ENCODE data around the gene ST6GALNAC6.
"Not testable (repeated sequence)": the region's sequence is repeated elsewhere in the genome, so short reads cannot be mapped to it uniquely, and the experiment has no call there.

The ST6GALNAC6 gene

DNA sequence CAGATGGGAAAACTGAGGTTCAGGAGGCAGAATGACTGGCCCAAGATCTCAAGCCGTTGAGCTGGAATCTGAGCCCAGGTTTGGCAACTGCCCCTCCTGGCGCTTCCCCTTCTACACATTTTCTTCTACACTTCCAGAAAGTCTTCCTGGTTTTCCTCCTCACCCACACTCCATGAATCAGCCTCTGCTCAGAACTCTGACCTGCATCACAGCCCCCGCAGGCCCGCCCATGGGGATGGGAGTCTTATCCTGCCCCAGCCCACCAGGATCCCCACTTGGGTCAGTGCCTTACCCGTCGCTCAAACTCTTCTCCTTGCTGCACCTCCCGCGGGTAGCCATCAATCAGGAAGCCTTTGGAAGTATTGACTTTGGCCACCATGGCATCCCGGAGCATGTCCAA, 27.9 kb downstream of the ST6GALNAC6 start:
- no peak for DNase-seq

GRCh38 chr9:127870887-127871286, 28.5 kb downstream of the ST6GALNAC6 start:
- DNase-seq = no peak

DNA sequence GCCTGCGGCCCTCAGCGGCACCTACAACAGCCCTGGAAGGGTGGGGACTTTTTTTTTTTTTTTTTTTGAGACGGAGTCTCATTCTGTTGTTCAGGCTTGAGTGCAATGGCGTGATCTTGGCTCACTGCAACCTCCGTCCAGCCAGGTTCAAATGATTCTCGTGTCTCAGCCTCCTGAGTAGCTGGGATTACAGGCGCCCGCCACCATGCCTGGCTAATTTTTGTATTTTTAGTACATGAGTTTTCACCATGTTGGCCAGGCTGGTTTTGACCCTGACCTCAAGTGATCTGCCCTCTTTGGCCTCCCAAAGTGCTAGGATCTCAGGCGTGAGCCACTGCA, 29.3 kb downstream of the ST6GALNAC6 start:
- DNase-seq = not testable (repeated sequence)

DNA sequence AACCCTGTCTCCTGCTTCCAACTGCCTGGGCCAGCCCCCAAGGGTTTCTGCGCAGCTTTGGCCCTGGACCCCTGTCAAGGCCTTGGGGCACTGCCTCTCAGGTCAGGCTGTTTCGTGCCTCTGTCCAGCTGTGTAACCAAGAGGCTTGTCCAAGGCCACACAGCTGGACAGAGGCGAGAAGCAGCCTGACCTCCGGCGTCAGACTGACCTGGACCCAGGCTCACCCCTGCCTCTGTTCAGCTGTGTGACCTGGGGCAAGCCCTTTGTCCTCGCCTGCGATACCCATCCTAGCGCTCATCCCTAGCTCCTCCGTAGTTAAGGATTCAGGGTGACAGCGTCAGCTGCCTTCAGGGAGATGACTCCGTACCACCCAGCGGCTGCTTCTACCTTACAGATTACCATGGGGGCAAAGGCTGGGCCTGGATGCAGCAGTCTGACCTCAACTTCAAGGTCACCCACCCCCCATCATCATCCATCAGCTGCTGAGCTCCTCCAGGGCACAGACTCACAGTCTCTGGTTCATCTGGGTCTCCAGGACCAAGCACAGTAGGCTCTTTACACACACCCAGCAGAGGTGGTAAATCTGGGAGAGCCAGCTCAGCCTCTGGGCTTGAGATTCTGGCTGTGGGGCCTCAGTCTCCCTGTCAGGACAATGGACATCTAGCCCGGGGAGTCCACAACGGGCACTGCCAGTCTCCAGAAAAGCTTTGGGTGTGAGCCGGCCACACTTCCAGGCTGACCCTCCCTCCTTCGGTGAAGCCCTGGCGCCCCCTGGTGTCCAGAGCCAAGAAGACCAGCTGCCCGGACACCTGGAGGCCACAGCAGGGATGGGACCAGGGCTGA, 29.9 kb downstream of the ST6GALNAC6 start:
- DNase-seq = peak; percentile 79

DNA sequence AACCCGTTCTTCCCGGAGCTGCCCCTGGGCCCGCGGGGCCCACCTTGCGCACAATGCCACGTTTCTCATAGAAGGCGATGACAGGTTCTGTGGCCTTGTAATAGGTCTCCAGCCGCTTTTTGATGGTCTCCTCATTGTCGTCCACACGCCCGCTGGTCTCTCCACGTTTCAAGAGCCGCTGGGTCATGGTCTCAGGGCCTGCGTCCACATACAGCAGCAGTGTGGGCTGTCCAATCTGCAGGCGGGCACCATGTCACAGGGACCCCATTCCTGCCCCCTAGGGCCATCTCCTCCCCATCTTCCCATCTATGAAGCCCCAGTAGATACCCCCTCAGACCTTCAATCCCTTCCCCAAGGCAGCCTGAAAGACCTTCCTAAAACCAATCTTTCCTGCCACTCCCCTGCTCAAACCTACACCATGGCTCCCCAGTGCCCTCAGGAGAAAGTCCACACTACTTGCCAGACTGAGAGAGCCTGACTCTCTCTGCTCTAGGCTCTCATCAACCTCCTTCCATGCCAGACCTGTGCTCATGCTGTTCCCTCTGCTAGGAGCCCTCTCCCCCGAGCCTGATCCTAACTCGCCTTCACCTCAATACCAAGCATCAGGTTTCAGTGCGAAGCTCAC, 31.0 kb downstream of the ST6GALNAC6 start:
- DNase-seq = no peak

- no peak for DNase-seq
Observed at GRCh38 chr9:127867356-127868277, 31.8 kb downstream of the ST6GALNAC6 start.

DNA sequence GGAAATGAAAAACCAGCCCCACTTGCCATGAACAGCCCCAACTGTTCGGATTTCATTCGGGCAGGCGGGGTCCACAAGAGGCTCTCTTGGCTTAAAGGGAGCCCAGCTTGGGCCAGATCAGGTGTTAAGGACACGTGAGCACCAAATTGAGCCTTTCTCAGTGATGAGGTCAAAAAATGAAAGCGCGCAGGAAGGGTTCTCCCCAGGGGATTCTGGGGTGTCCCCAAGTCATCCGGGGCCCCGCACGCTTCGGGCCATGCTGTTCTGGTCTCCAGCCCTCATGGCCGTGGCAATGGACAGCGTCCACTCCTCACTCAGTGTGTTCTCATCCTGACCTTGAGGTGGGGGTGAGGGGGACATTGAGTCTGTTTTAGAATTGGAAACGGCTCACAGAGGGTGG, 32.9 kb downstream of the ST6GALNAC6 start:
- no peak for DNase-seq

DNA sequence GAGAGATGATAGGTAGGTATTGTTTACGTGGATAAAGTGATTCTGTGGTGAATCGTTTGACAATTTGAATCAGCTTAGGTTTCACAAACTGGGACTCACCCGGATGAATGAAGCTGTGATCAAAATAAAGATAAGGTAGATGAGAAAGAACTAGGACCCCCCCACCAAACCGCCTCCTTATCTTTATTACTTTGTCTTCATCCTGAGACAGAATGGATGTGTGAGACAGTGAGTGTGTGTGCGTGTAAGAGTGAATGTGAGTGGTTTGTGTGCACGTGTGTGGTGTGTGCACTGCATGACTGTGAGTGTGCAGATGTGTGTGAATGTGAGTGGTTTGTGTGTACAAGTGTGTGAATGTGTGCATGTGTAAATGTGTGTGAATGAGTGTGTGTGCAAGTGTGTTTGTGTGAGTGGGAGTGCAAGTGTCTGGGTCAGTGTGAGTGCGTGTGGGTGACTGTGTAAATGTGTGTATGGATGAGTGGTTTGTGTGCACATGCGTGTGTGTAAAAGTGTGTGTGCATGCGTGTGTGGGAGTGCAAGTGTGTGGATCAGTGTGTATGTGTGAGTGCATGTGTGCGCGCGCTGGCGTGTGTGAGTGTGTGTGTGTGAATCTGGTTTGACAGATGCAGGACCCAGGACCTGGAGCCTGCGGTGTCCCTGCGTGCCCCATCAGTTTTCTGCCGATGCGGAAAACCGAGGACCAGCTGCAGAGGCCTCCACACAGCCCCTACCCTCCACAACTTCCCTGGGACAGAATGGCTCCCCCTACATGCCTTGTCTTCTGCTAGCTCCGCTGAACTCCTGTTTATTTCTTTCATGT, 33.5 kb downstream of the ST6GALNAC6 start:
- DNase-seq = no peak

- DNase-seq = no peak
Observed at GRCh38 chr9:127863191-127863621, 36.2 kb downstream of the ST6GALNAC6 start.

GRCh38 chr9:127862075-127863011, 37.1 kb downstream of the ST6GALNAC6 start:
- no peak for DNase-seq

- no peak for DNase-seq
Observed at GRCh38 chr9:127860779-127861178, 38.6 kb downstream of the ST6GALNAC6 start.

DNA sequence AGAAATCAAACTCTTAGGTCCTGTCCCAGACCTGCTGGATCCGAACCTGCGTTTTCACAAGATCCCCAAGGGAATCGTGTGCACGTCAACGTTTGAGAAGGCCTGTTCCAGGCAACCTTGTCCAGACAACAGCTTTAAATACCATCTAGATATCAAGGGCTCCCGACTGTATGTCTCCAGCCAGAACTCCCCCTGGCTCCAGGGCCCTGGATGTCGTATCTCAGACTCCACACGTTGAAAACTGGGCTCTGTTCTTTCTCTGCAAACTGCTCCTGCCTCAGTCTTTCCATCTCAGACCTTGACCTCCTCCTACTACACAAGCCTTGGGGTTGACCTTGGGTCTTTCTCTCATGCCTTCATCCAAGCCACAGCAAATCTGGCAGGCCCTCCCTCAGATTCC, 39.1 kb downstream of the ST6GALNAC6 start:
- no peak for DNase-seq

GRCh38 chr9:127858041-127858512, 41.3 kb downstream of the ST6GALNAC6 start:
- peak; percentile 71 for DNase-seq

GRCh38 chr9:127857278-127857677, 42.1 kb downstream of the ST6GALNAC6 start:
- no peak for DNase-seq

- DNase-seq = no peak
Observed at GRCh38 chr9:127856729-127857116, 42.7 kb downstream of the ST6GALNAC6 start.

DNA sequence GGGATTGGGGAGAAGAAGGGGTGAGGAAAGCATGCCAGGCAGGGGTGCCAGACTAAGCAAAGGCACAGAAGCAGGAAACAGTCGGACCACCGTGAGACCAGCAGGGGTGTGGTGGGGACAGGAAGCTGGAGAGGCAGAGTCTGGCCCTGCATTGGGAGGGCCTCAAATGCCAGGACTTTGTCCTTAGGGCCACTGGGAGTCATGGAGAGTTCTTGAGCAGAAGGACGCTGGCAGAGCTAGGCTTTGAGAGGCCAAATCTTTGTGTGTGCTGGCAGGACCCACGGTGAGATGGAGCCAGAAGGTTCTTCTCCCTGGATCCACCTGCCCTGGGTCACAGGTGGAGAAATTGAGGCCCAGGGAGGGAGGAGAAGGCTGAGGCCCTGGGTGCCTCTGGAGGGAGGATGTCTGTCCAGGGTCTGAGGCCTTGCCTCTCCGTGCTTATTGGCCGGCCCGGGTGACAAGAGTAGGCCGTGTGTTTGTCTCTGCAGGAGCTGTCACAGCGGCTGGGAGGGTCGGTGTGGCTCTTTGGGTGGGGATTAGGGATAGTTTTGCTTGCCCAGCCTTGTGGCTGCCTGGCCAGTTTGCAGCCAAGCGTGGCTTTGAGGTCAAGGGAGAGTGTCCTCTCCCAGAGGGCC, 43.2 kb downstream of the ST6GALNAC6 start:
- DNase-seq = no peak

DNA sequence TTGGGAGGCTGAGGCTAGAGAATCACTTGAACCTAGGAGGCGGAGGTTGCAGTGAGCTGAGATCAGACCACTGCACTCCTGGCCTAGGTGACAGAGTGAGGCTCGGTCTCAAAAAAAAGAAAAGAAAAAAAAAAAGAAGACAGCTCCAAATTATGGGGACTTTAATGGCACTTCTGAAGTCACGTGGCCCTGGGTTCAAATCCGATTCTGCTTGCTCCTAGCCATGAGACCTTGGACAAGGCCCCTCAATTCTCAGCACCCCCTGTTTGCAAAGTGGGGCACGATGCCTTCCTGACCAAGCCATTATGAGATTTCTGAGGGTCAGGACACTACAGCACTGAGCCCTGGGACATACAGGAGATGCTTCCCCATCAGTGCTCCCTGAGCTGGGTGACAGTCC, 43.9 kb downstream of the ST6GALNAC6 start:
- DNase-seq = no peak

DNA sequence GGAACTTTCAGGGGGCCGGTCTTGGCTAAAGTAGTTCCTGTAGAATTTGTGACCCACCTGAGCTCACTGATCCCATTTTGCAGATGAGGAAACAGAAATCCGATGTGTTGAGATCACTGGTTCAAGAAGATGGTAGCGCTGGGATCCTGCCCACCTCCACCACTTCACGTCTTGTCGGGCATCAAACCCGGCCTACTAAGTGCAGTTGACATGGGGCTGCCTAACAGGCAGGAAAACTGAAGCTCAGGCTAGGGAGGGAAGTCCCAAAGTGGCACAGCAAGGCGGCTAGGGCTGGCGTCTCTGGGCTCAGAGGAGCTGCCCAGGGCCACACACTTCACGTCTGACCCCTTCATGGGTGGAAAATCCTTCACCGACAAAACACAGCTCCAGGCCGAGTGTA, 44.4 kb downstream of the ST6GALNAC6 start:
- DNase-seq = no peak

DNA sequence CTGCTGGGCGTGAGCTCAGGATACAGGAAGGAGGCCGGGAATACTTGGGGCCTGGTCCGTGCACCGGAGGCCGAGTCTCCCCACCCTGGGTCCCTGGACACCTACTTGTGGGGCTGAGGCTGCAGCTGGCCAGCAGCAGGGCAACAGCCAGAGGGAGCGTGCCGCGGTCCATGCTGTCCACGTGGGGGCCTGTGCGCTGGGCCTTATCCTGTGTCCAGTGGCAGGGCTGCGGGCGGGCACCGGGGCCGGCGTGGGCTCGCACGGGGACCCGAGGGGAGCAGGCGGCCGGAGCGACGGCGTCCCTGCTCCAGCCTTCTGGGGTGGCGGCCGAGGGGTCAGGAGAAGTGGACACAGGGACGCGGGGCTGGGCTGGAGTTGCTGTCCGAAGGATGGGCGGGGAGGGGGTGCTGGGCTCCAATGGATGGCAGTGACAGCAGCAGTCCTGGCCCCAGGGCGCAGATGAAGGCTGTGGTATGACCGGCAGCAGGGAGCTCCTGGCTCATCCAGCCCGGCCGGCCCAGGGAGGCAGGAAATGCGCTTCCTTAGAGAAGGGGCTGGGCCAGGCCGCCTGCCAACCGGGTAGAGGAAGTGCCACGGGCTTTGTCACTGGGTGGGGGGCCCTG, 45.1 kb downstream of the ST6GALNAC6 start, which contains the start of gene ENG:
Gene ENG (minus strand): TSS at position 475 of the 623 bp plus-strand sequence. CDS start 303 bp downstream, at position 172.
- no peak for DNase-seq
